GM12891 (cell line): ENCODE measurements around the gene PTPRN2.

Experiments
- PAX5 ChIP-seq: IDR thresholded peaks from 2 replicates; pipeline ENCODE4 v1.6.1; 2011; ENCODE audit warnings: low read length, moderate library complexity, mild to moderate bottlenecking; ENCODE audit not compliant: insufficient read depth, severe bottlenecking
- POLR2A ChIP-seq: IDR thresholded peaks from 2 replicates; pipeline ENCODE4 v1.6.1; 2011; ENCODE audit warnings: low read depth, low read length, control low read depth
- POLR2AphosphoS5 ChIP-seq: IDR thresholded peaks from 2 replicates; pipeline ENCODE4 v1.6.1; 2011; ENCODE audit warnings: low read depth, low read length, control low read depth
- POU2F2 ChIP-seq: IDR thresholded peaks from 2 replicates; pipeline ENCODE4 v1.6.1; 2011; ENCODE audit warnings: low read depth, mild to moderate bottlenecking, control low read depth, low read length, moderate library complexity
- SPI1 ChIP-seq: IDR thresholded peaks from 2 replicates; pipeline ENCODE4 v1.6.1; 2011; ENCODE audit warnings: low read depth, low read length, control low read depth
- TAF1 ChIP-seq: IDR thresholded peaks from 2 replicates; pipeline ENCODE4 v1.6.1; 2011; ENCODE audit warnings: low read depth, low read length, control low read depth

GRCh38 chr7:157711353-157711888 lies 876.2 kb downstream of the PTPRN2 start:
- no peak for TF ChIP-seq POLR2A
- TF ChIP-seq POLR2AphosphoS5 = no peak
- TF ChIP-seq TAF1 = no peak
- no peak for TF ChIP-seq SPI1
- no peak for TF ChIP-seq POU2F2
- TF ChIP-seq PAX5 = no peak
